GM15510 (cell line): ENCODE measurements around the gene CPSF4.

Source experiments
- POLR2A ChIP-seq: IDR thresholded peaks from 3 replicates; pipeline ENCODE4 v1.6.1; 2011; ENCODE audit warnings: borderline replicate concordance; ENCODE audit not compliant: insufficient read length; ENCODE audit errors: extremely low read depth

The CPSF4 gene

DNA sequence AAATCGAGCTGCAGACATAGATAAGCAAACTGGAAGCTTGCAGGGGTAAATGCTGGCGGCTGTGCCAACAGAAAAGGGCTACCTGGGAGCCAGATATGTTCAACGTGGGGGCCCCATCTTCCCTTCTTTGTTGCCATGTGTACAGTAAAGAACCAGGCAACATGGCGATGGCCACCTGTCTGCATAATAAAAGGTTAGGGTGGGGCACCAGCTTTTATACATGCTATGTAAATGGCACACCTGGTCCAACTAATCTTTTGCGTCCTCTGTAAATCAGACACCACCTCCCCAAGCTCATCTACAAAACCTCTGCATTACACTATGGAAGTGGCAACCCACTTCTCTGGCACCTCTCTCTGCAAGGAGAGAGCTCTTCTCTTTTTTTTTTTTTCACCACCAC, 16.1 kb upstream of the CPSF4 start:
- no peak for TF ChIP-seq POLR2A

DNA sequence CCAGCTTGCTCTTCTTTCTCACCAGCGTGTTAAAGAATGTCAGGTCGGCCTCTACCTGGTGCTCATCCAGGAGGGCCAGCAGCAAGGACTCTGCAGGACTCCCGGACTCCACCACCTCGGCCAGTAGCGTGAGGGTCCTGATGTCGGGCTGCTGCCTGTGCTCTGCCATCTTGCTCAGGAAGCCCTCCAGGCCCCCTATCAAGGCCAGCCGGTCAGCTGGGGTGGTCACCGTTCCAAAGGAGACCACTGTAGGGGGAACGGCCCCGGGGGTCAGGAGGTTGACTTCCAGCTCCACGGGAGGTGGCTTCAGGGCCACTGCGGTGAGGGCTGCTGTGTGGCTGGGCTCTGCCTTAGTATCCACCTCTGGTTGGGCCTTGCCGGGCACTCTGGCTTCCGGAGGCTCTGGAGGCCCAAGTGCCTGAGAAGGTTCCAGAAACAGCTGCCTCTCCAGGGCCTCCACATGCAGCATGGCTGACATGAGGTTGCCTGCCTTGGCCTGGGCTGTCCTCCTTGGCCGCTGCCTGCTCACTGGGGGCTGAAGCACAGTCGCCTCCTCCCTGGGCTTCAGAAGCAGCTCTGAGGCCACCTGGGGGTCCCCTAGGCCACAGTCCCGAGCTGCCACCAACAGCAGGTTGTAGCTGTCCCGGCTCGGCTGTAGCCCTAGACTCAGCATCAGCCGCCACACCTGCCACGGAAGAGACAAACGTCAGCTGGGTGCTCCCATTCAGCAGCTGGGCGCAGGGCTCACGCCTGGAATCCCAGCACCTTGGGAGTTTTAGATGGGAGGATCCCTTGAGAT, 13.6 kb upstream of the CPSF4 start:
- no peak for TF ChIP-seq POLR2A

DNA sequence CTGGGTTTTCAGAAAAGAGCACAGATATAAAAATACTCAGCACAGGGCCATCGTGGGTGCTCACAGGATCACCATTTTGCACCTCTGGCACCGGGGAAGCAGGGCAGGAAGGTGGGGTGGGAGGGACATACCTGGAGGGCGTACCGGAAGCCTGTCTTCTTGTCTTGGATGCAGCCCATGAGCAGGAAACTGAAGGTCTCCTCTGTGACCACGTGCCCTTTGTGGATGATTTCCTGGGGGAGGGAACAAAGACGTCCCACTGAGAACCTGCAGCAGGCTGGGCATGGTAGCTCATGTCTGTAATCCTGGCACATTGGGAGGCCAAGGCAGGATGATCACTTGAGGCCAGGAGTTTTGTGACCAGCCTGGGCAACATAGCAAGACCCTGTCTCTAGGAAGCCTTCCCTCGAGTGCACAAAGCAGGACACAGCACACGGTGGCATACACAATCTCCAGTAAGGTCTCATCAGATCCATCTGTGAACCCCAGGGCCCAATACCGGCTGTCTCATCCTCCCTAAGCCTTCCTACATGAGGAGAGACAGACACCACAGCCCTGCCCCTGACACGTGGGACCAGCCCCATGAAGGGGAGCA, 9.7 kb upstream of the CPSF4 start:
- TF ChIP-seq POLR2A: no peak

DNA sequence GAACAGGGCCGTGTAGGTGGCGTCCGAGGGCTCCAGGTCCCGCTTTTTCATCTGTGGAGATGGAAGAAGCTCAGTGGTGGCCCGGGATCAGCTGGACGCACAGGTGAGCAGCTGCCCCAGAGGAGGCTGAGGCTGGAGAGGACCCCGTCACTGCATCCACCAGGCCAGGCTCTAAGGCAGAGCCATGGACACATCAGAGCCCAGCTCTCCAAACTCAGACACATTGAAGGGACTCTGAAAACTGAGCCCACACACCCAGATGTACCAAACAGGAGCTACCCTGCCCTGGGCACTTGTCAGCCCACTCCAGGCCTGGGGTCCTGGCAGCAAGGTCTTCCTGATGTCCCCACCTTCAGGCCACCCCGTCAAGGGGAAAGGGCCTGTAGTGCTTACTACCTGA, 9.0 kb upstream of the CPSF4 start:
- TF ChIP-seq POLR2A: no peak

DNA sequence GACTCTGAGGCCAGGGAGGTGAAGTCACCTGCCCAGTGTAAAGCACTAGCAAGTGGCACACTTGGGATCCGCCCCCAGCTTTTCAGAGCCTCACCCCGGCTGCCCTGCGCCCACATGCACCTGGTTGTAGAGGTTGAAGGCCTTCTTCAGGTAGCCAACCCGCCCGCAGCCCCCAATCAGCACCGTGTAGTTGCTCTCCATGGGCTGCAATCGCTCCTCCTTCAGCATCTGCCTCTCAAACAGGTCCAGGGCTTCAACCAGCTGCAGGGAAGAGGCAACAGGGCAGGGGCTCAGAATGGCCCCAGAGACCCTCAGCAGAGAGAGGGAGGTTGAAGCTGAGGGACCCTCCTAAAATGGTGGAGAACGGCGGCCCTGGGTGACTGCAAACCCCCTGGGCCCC, 5.6 kb upstream of the CPSF4 start:
- no peak for TF ChIP-seq POLR2A

DNA sequence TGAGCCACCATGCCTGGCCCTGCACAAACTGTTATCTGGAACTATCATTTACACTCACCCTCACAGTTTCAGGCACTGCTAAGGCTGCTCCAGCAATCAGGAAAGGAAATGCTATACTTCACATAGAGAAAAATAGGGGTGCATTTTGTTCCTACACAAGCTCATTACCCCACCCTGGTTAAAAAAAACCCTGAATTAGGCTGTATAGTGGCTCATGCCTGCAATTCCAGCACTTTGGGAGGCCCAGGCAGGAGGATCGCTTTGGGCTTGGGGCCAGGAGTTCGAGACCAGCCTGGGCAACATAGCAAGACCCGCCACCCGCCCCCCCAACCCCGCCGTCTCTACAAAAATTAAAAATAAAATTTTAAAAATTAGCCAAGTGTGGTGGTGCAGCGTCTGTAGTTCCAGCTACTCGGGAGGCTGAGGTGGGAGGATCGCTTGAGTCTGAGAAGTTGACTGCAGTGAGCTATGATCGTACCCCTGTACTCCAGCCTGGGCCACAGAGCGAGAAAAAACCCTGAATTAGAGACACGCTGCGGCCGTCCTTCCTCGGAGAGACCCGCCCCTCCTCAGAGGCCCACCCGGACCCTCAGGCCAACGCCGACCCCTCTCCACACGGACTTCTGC, 684 bp upstream of the CPSF4 start:
- TF ChIP-seq POLR2A: no peak

DNA sequence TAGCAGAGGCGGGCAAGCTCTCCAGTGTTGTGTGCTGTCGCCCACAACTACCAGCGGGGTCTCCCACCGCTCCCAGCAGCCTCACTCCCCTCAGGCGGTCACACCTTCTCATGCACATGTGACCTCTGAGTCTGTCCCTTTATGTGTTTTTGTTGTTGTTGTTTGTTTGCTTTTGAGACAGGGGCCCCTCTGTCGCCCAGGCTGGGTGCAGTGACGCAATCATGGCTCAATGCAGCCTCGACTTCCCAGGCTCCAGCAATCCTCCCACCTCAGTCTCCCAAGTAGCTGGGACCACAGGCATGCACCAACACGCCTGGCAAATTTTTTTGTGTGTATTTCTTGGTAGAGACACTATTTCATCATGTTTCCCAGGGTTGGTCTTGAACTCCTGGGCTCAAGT, 1.5 kb downstream of the CPSF4 start:
- no peak for TF ChIP-seq POLR2A

DNA sequence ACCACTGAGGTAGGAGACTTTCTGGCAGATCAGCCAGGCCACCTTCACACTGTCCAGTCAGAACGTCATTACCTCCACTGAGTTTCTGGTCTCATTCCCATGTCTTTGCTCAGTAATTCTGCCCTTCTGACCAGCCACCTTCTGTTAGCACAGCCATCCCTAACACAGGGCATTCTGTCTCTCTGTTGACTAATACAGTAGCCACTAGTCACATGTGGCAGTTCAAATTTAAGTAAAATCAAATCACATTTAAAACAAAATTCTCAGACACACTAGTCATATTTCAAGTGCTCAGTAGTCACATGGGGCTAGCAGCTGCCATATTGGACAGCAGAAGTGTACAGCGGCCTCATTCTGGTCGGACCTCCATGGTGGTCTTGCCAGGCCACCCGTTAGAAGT, 7.4 kb downstream of the CPSF4 start:
- no peak for TF ChIP-seq POLR2A

DNA sequence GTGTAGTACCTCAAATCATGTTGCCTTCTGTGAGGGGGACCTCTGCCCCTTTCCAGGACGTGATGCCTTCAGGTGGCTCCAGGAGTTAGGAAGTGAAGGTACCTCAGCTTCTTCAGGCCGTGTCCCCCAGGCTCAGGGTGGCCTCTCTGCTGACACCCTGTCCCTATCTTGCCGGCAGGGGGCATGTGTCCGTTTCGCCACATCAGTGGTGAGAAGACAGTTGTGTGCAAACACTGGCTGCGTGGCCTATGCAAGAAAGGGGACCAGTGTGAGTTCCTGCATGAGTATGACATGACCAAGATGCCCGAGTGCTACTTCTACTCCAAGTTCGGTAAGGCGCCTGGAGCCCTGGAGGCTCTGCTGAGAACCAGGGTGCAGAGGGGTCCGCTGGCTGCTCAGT, 9.2 kb downstream of the CPSF4 start:
- no peak for TF ChIP-seq POLR2A

DNA sequence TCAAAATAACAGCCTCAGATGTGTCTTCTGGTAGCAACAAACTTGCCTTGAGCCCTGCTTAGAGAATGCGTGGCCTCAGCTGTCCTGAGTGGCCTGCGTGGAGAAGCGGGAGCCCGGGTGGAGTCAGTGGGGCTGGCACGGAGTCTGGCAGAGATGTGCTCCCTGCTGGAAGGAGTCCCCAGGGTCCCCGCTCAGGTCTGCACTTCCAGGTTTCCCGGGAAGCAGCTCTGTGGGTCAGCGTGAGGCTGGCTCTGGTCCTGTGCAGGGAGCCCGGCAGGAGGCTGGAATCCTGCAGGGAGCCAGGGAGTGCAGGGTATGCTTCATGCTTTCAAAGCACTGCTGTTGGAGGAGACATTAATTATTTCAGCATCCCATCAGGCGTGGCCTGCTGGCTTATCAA, 10.1 kb downstream of the CPSF4 start:
- no peak for TF ChIP-seq POLR2A

DNA sequence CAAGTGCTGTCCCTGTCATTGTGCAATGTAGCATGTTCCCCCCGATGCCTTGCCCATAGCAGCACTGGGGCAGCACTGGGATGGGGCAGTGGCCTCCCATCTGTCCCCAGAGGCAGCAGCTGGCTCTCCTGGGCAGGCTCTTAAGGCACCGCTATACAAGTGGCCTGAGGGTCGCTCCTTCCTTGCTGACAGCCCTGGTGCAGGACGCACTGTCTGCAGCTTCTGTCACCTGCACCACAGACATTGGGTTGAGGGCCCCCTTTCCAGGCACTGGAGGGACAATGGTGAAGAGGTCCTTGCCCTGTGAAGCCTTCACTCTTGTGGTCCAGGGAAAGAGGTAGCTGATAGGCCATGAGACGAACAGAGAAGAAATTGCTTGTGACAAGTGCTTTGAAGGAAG, 10.6 kb downstream of the CPSF4 start:
- TF ChIP-seq POLR2A: no peak

DNA sequence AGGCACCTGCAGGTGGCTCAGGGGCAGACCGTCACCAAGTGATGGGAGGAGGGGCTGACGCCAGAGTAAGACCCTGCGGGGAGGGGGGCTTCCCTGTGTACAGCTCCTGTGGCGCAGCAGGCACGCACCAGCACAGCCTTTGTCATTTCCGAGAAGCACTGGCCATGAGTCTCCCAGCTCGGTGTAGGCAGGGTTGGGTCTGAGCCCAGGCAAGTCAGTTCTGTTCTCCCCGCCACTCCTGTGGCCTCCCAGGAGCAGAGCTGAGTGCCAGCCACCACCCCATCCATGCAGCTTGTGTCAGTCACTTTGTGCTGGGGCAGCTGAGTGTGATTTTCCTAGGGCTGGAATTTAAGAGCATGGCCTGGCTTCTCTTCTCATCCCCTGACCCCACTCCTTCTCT, 13.2 kb downstream of the CPSF4 start:
- TF ChIP-seq POLR2A: no peak

DNA sequence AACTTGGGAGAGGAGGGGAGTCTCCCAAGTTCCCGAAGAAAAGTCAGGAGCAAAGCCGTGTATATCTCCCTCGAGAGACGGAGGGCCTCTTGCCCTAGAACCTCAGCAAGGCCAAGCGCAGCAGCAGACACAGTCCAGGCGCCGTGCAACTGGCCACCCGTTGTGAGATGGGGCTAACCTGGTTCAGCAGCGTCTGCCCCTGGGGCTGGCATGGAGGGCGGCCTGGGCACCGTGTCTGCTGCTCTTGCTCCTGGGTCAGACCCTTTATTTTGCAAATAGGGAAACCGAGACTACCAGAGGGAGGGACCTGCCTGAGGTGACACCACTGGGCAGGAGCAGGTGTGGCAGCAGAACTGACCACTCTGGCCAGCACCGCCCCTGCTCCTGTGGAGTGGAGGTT, 13.8 kb downstream of the CPSF4 start:
- TF ChIP-seq POLR2A: no peak

DNA sequence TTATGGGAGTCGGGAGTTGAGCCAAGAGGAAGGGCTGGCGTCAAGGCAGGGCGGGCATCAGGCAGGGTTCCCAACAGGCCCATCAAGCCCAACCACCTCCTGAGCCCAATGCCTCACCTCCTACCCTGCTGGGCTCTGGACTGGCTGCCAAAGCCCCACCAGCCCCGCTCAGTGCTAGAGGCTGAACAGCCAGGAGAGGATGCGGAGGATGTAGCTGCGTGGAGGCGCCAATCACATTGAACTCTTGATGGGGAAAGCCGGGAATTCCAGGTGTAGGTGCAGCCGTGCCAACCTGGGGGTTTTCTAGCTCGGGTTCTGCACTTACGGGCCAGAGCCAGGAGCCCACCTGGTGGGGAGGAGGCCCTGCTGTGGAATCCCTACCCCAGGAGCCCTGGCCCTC, 14.4 kb downstream of the CPSF4 start:
- no peak for TF ChIP-seq POLR2A

DNA sequence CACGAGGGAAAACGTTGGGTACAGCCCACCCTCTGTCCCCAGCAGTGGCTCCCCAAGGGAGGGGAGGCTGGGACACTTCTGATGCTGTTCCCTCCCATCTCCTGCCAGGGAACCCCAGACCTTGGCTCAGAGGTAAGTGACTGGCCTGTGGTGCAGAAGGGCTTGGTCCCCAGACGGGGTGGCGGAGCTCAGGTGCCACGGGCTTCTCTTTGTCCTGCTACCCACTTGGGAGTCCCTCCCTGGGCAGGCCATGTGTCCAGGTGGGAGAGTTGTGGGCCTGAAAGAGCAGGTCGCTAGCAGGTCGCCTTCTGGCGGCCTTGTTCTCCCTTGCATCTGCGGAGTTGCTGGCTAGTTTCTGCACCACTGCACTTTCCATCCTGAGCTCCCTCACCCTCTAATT, 17.1 kb downstream of the CPSF4 start:
- no peak for TF ChIP-seq POLR2A

DNA sequence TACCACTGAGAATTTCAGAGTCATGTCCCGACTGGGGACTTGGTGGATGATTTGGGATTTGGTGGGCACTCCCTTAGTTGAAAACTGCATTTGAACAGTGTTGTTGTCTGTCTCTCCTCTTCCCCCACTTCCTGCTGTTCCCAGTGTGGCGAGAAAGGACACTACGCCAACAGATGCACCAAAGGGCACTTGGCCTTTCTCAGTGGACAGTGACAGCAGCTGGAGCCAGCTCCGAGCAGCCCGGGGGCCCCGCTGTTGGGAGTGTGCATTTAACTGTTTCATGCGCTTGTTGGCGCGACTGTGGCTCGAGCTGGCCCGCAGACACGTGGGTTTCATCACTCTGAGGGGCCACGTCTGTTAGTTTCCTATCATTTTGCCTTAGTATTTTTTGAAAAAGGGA, 17.5 kb downstream of the CPSF4 start:
- TF ChIP-seq POLR2A: no peak

DNA sequence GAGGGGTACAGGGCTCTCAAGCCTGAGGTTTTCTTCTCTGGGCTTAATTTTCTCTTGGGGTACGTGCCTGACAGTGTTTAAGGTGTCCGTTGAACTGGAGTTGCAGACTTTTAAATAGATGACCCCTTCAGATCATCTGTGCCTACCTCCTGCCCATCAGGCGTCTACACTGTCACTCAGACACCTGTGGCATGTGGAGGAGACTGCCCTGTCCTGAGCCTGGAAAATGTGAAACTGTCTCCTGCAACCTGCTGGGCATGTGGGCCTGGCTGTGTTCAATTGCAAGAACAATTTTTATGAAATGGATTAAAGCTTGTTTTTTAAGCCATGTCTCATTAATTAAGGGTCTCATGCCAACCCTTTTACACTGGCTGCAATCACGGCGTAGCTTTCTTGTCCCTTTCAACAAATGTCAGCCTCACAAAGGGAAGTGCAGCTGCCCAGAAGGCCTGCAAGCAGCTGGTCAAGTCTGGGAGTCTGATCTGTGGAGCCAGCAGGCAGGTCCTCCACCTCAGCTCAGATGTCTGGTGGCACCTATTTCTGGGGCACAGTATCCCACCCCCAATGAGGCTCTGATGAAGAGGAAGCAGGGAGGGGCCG, 18.4 kb downstream of the CPSF4 start:
- TF ChIP-seq POLR2A: no peak
